H1 (cell line): ENCODE results near the gene SH3D19. TPM values are rescaled to one million over a fixed set of nuclear protein-coding genes. Genes with fewer than 3 reads are reported as not detected.

Experiments used
- ASH2L ChIP-seq: fragments of 200-600, 300-600 bp; sonication (generic); IDR thresholded peaks from one replicate; pipeline ENCODE4 v1.7.1; 2017; ENCODE audit warnings: low read length
- CBX5 ChIP-seq: fragments of 300-800, 300-1000 bp; sonication (generic); IDR thresholded peaks from 2 replicates; pipeline ENCODE4 v1.7.1; 2016; ENCODE audit warnings: antibody characterized with exemption, low read length, low read depth
- CEBPB ChIP-seq: IDR thresholded peaks from 2 replicates; pipeline ENCODE4 v1.6.1; 2012; ENCODE audit warnings: low read depth, low read length
- EGR1 ChIP-seq: IDR thresholded peaks from 2 replicates; pipeline ENCODE4 v1.6.1; 2011; ENCODE audit warnings: low read depth, low read length, borderline replicate concordance
- GABPA ChIP-seq: IDR thresholded peaks from 2 replicates; pipeline ENCODE4 v1.6.1; 2011; ENCODE audit warnings: mild to moderate bottlenecking, low read length, moderate library complexity, borderline replicate concordance; ENCODE audit not compliant: insufficient read depth
- JUND ChIP-seq: IDR thresholded peaks from 2 replicates; pipeline ENCODE4 v1.6.1; 2011; ENCODE audit warnings: mild to moderate bottlenecking, improper control_type of control experiment, low read length
- POLR2A ChIP-seq, 2 experiments: IDR thresholded peaks; 1 replicate in 1 of 2; 2 replicates in 1 of 2; pipeline ENCODE4 v1.6.1; 2011; ENCODE audit warnings: low read depth in 2 of 2, low read length in 2 of 2, mild to moderate bottlenecking in 2 of 2; ENCODE audit errors: control extremely low read depth in 1 of 2
- RAD21 ChIP-seq, 2 experiments: IDR thresholded peaks in 1 of 2; conservative IDR thresholded peaks in 1 of 2; 2 replicates each; pipeline ENCODE4 v1.6.1; 2011; ENCODE audit warnings: low read depth in 2 of 2, low read length in 2 of 2, improper control_type of control experiment in 1 of 2, inconsistent platforms in 1 of 2, mild to moderate bottlenecking in 1 of 2, moderate library complexity in 1 of 2
- RFX5 ChIP-seq: IDR thresholded peaks from 2 replicates; pipeline ENCODE4 v1.6.1; 2011; ENCODE audit warnings: low read depth, low read length, improper control_type of control experiment, borderline replicate concordance
- SAP30 ChIP-seq: fragments of 300-600 bp; sonication (generic); IDR thresholded peaks from 2 replicates; pipeline ENCODE4 v1.7.1; 2012; ENCODE audit warnings: low read length, moderate library complexity, mild to moderate bottlenecking, inconsistent platforms; ENCODE audit not compliant: insufficient read depth, insufficient replicate concordance
- YY1 ChIP-seq: IDR thresholded peaks from 2 replicates; pipeline ENCODE4 v1.6.1; 2011; ENCODE audit warnings: low read depth, mild to moderate bottlenecking, low read length
- polyA plus RNA-seq, 7 experiments: library from polyadenylated mRNA; depleted of rRNA in 3 of 7; stranded (reverse) in 5 of 7; unstranded in 2 of 7; fragments of >200 nt in 5 of 7; fragments of 200-250 nt in 2 of 7; gene quantifications; 1 replicate in 5 of 7; 2 replicates in 1 of 7; 4 replicates in 1 of 7; pipeline versions ENCODE4 v1.2.1 to v1.2.3, GENCODE V29; 2011 to 2013; ENCODE audit warnings: missing spikeins in 2 of 7, mixed read lengths in 2 of 7
- total RNA-seq: library from RNA; stranded (reverse); fragmentation: NEBNext Ultra II Directional; extraction: Animal tissue kit (Norgen Biotek cat#: 25700); gene quantifications from 2 replicates; pipeline ENCODE4 v1.2.1, GENCODE V29; 2021
- TF ChIP-seq, protein P1 (sequence below): fragments of 300-600 bp; sonication (generic); IDR thresholded peaks from 2 replicates; pipeline ENCODE4 v1.7.1; 2012; ENCODE audit warnings: low read length, moderate library complexity, mild to moderate bottlenecking, inconsistent platforms; ENCODE audit not compliant: insufficient replicate concordance

The SH3D19 gene
- total and polyA plus RNA-seq, 2 of the 8 experiments (the other 6 are each of a cell fraction or from before 2014, with no cell fraction given), result 11.7 to 51.3 TPM

- TF ChIP-seq, protein P1, sequence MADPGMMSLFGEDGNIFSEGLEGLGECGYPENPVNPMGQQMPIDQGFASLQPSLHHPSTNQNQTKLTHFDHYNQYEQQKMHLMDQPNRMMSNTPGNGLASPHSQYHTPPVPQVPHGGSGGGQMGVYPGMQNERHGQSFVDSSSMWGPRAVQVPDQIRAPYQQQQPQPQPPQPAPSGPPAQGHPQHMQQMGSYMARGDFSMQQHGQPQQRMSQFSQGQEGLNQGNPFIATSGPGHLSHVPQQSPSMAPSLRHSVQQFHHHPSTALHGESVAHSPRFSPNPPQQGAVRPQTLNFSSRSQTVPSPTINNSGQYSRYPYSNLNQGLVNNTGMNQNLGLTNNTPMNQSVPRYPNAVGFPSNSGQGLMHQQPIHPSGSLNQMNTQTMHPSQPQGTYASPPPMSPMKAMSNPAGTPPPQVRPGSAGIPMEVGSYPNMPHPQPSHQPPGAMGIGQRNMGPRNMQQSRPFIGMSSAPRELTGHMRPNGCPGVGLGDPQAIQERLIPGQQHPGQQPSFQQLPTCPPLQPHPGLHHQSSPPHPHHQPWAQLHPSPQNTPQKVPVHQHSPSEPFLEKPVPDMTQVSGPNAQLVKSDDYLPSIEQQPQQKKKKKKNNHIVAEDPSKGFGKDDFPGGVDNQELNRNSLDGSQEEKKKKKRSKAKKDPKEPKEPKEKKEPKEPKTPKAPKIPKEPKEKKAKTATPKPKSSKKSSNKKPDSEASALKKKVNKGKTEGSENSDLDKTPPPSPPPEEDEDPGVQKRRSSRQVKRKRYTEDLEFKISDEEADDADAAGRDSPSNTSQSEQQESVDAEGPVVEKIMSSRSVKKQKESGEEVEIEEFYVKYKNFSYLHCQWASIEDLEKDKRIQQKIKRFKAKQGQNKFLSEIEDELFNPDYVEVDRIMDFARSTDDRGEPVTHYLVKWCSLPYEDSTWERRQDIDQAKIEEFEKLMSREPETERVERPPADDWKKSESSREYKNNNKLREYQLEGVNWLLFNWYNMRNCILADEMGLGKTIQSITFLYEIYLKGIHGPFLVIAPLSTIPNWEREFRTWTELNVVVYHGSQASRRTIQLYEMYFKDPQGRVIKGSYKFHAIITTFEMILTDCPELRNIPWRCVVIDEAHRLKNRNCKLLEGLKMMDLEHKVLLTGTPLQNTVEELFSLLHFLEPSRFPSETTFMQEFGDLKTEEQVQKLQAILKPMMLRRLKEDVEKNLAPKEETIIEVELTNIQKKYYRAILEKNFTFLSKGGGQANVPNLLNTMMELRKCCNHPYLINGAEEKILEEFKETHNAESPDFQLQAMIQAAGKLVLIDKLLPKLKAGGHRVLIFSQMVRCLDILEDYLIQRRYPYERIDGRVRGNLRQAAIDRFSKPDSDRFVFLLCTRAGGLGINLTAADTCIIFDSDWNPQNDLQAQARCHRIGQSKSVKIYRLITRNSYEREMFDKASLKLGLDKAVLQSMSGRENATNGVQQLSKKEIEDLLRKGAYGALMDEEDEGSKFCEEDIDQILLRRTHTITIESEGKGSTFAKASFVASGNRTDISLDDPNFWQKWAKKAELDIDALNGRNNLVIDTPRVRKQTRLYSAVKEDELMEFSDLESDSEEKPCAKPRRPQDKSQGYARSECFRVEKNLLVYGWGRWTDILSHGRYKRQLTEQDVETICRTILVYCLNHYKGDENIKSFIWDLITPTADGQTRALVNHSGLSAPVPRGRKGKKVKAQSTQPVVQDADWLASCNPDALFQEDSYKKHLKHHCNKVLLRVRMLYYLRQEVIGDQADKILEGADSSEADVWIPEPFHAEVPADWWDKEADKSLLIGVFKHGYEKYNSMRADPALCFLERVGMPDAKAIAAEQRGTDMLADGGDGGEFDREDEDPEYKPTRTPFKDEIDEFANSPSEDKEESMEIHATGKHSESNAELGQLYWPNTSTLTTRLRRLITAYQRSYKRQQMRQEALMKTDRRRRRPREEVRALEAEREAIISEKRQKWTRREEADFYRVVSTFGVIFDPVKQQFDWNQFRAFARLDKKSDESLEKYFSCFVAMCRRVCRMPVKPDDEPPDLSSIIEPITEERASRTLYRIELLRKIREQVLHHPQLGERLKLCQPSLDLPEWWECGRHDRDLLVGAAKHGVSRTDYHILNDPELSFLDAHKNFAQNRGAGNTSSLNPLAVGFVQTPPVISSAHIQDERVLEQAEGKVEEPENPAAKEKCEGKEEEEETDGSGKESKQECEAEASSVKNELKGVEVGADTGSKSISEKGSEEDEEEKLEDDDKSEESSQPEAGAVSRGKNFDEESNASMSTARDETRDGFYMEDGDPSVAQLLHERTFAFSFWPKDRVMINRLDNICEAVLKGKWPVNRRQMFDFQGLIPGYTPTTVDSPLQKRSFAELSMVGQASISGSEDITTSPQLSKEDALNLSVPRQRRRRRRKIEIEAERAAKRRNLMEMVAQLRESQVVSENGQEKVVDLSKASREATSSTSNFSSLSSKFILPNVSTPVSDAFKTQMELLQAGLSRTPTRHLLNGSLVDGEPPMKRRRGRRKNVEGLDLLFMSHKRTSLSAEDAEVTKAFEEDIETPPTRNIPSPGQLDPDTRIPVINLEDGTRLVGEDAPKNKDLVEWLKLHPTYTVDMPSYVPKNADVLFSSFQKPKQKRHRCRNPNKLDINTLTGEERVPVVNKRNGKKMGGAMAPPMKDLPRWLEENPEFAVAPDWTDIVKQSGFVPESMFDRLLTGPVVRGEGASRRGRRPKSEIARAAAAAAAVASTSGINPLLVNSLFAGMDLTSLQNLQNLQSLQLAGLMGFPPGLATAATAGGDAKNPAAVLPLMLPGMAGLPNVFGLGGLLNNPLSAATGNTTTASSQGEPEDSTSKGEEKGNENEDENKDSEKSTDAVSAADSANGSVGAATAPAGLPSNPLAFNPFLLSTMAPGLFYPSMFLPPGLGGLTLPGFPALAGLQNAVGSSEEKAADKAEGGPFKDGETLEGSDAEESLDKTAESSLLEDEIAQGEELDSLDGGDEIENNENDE, result no peak
- no peak for TF ChIP-seq GABPA
- TF ChIP-seq CEBPB, result no peak
- no peak for TF ChIP-seq JUND
- TF ChIP-seq YY1, result no peak
- no peak for TF ChIP-seq SAP30
- no peak for TF ChIP-seq RFX5
- TF ChIP-seq POLR2A (IDR thresholded peaks at IDR 0.05; ENCODE audit: control extremely low read depth in 1 of 2, low read depth in 2 of 2, low read length in 2 of 2), result no peak
- TF ChIP-seq RAD21 (IDR thresholded peaks at IDR 0.05 in 1 of 2, conservative IDR thresholded peaks at IDR 0.05 in 1 of 2; ENCODE audit: low read depth in 2 of 2, low read length in 2 of 2), result no peak
- TF ChIP-seq ASH2L, result no peak
- TF ChIP-seq EGR1, result no peak
- TF ChIP-seq CBX5, result no peak
- TF ChIP-seq, all 59 proteins: peak for 0
These were observed 119.7 kb downstream of the SH3D19 start (continued) for GRCh38 chr4:151205722-151206121.
